IPS-18a (cell line): ENCODE results near the gene EREG.
"Not testable (repeated sequence)": the region's sequence is repeated elsewhere in the genome, so short reads cannot be mapped to it uniquely, and the experiment has no call there.

Source experiments
- H3K27ac ChIP-seq: one replicate; pipeline ENCODE4 v1.5.1; 2013; ENCODE audit warnings: low read length
- H3K27me3 ChIP-seq: one replicate; pipeline ENCODE4 v1.6.1; 2013; ENCODE audit warnings: mild to moderate bottlenecking, low read length; ENCODE audit not compliant: control insufficient read depth, insufficient read depth
- H3K36me3 ChIP-seq: one replicate; pipeline ENCODE4 v1.6.1; 2013; ENCODE audit warnings: low read depth, low read length; ENCODE audit not compliant: control insufficient read depth
- H3K4me1 ChIP-seq: one replicate; pipeline ENCODE4 v1.6.1; 2013; ENCODE audit warnings: low read depth, low read length; ENCODE audit not compliant: control insufficient read depth
- H3K4me3 ChIP-seq: one replicate; pipeline ENCODE4 v1.5.1; 2013; ENCODE audit warnings: low read length
- H3K9ac ChIP-seq: one replicate; pipeline ENCODE4 v1.6.1; 2013; ENCODE audit warnings: mild to moderate bottlenecking, low read length, moderate library complexity
- H3K9me3 ChIP-seq: one replicate; pipeline ENCODE4 v1.6.1; 2013; ENCODE audit warnings: low read depth, low read length; ENCODE audit not compliant: control insufficient read depth

The EREG gene

GRCh38 chr4:74391890-74392475, 27.0 kb downstream of the EREG start:
- no peaks in the 10 kb centered on the region for H3K27me3 ChIP-seq
- H3K9ac ChIP-seq: no peak overlapping the region
- H3K36me3 ChIP-seq: no peaks in the 10 kb centered on the region
- H3K4me3 ChIP-seq: no peak overlapping the region
- no peaks in the 10 kb centered on the region for H3K9me3 ChIP-seq
- H3K27ac ChIP-seq: no peak overlapping the region
- H3K4me1 ChIP-seq: no peaks in the 10 kb centered on the region

DNA sequence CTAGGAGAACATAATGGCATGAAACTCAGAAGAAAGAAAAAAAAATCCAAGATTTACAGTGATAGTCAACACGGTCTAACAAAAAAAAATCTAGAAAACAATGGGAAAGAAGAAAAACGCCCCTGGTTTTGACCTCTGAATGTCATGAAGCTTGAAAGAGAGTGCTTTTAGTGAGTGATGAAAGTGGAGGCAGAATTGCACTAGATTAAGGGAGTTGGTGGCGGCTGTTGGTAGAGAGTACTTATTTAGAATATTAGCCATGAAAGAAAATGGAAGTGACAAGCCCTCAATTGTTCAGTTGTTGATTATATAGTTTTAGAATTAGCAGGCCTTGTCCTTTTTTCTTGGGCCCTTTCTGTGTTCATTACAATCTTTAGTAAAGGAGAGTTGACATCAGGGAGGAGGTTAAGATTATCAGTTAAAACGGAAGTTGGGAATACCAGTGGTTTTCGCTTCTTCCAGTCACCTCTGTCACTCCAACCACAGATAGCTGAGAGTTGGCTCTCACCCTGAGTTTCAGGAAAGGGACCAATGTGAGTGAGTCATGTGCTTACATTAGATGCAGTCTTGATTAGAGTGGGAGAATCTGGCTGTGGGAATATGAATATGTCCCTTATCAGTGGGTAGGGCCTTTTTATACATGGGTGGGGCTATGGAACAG, 29.7 kb downstream of the EREG start:
- Histone ChIP-seq H3K27me3 (no peaks in the 10 kb centered on the region), H3K36me3 (no peaks in the 10 kb centered on the region), H3K9me3 (no peaks in the 10 kb centered on the region), H3K9ac (no peak overlapping the region), H3K4me1 (no peaks in the 10 kb centered on the region), H3K4me3 (no peak overlapping the region), H3K27ac (no peak overlapping the region)

DNA sequence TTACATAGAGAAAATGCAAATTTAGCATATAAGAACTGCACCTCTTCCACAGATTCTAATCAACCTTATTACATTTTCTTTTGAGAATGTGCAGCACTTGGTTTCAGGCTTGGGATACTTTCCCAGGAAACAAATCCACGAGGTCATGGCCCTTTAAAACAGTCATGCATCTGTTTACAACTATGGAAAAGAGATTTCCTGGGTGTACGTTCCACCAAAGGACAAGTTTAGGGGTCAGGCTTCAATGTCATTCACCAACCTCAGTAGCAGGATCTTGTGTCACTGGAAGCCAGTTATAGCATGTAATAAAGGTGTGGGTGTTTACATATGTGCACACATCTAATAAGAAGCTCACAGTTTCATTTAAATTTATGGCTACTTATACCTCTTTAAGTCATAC, 30.7 kb downstream of the EREG start:
- Histone ChIP-seq H3K4me3 (no peak overlapping the region), H3K4me1 (no peaks in the 10 kb centered on the region), H3K9ac (no peak overlapping the region), H3K27me3 (no peaks in the 10 kb centered on the region), H3K9me3 (no peaks in the 10 kb centered on the region), H3K27ac (no peak overlapping the region), H3K36me3 (no peaks in the 10 kb centered on the region)

DNA sequence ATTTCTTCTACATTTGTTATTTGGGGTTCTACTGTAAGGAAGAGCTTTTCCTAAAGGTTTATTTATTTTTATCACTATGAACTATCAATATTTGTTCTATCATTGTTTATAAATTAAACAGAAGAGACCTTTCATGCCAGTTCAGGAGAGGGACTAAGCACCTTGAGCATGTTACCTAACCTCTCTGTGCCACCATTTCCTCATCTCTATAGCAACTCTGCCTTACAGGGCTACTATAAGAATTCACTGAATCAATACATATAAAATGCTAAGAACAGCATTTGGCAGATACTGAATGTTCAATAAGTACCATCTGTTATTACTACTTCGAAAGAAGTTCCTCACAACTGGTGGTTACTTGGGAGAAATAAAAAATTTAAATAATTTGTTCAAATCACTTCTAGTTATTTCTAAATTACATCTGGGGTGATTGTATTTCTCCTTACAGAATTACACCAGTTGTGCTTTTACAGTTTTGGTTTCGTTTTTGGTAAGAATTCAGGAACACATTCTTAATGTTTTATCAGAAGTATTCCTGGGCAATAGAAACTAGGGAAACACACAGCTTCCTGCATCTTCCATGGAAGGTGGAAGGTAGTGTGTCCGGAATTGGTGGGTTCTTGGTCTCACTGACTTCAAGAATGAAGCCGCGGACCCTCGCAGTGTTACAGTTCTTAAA, 32.9 kb downstream of the EREG start:
- H3K9ac ChIP-seq: no peak overlapping the region
- H3K4me3 ChIP-seq: no peak overlapping the region
- no peak overlapping the region for H3K27ac ChIP-seq
- no peaks in the 10 kb centered on the region for H3K36me3 ChIP-seq
- H3K4me1 ChIP-seq: no peaks in the 10 kb centered on the region
- no peaks in the 10 kb centered on the region for H3K9me3 ChIP-seq
- no peaks in the 10 kb centered on the region for H3K27me3 ChIP-seq

DNA sequence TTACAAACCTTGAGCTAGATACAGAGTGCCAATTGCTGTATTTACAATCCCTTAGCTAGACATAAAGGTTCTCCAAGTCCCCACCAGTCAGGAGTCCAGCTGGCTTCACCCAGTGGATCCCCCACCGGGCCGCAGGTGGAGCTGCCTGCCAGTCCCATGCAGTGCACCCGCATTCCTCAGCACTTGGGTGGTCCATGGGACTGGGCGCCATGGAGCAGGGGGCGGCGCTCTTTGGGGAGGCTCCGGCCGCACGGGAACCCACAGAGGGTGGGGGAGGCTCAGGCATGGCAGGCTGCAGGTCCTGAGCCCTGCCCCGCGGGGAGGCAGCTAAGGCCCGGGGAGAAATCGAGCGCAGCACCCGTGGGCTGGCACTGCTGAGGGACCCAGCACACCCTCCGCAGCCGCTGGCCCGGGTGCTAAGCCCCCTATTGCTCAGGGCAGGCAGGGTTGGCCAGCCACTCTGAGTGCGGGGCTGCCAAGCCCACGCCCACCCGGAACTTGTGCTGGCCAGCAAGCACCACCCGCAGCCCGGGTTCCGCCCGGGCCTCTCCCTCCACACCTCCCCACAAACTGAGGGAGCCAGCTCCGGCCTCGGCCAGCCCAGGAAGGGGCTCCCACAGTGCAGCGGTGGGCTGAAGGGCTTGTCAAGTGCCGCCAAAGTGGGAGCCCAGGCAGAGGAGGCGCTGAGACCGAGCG, 34.1 kb downstream of the EREG start:
- H3K9ac ChIP-seq, H3K27ac ChIP-seq, H3K4me3 ChIP-seq, H3K9me3 ChIP-seq, H3K4me1 ChIP-seq, H3K27me3 ChIP-seq, H3K36me3 ChIP-seq: not testable (repeated sequence)

GRCh38 chr4:74400395-74400794, 35.5 kb downstream of the EREG start:
- no peaks in the 10 kb centered on the region for H3K27me3 ChIP-seq
- H3K4me3 ChIP-seq: no peak overlapping the region
- H3K4me1 ChIP-seq: no peaks in the 10 kb centered on the region
- no peak overlapping the region for H3K27ac ChIP-seq
- H3K9ac ChIP-seq: no peak overlapping the region
- no peaks in the 10 kb centered on the region for H3K9me3 ChIP-seq
- H3K36me3 ChIP-seq: no peaks in the 10 kb centered on the region

DNA sequence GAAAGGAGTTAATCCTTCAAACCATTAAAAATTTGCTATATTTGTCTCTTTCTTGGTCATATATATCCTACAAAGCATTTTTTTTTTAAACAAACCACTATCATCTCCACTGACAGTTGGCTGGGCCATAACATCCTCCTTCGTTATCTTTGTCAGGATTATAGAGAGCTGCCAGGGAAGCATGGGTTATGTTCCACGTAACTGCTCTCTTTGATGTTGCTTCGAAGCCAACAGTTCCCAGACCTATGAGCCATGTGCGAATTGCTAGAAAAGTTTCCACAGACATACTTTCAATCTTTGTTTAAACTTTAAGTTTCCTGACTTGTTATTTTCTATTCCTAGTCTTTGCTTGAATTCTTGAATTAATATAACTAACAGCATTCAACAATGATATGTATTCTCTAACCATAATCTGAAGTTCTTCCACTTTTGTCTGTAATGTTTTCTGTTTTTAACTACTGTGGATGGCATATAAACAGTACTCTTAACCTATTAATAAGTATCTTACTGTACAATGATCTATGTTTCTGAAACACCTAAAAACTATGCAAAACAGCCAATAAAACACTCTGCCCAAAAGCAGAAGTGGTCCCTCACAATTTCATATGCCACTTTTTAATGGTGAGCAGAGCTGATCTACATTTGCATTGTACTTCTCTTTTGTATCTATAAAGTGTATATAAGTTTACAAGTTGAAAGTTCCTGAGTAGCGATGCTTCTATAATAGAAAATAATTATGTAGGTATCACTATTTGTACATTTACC, 37.9 kb downstream of the EREG start:
- no peaks in the 10 kb centered on the region for H3K9me3 ChIP-seq
- H3K4me1 ChIP-seq: no peaks in the 10 kb centered on the region
- no peak overlapping the region for H3K27ac ChIP-seq
- H3K9ac ChIP-seq: no peak overlapping the region
- H3K36me3 ChIP-seq: no peaks in the 10 kb centered on the region
- H3K27me3 ChIP-seq: no peaks in the 10 kb centered on the region
- H3K4me3 ChIP-seq: no peak overlapping the region

DNA sequence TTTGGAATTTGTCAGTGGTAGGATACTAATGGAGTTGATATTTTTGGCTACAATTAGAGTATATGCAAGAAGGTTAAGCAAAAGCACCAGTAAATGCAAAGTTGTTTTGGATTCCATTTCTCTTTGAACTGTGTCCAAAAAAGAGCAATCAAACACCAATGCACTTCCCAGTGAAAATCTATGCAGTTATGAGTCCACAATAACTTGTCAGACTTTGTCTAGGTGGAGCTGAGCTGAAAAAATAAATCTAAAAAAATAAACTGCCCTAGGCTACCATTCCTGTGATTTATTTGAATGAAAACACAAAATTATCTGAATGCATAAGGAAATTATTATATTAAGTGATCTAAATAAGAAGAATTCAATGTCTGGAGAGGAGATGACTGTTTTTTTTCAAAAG, 42.9 kb downstream of the EREG start:
- H3K9ac ChIP-seq: no peak overlapping the region
- no peak overlapping the region for H3K4me3 ChIP-seq
- H3K27ac ChIP-seq: no peak overlapping the region
- no peaks in the 10 kb centered on the region for H3K36me3 ChIP-seq
- no peaks in the 10 kb centered on the region for H3K9me3 ChIP-seq
- H3K4me1 ChIP-seq: peaks cover 4% of the 10 kb centered on the region
- H3K27me3 ChIP-seq: no peaks in the 10 kb centered on the region

DNA sequence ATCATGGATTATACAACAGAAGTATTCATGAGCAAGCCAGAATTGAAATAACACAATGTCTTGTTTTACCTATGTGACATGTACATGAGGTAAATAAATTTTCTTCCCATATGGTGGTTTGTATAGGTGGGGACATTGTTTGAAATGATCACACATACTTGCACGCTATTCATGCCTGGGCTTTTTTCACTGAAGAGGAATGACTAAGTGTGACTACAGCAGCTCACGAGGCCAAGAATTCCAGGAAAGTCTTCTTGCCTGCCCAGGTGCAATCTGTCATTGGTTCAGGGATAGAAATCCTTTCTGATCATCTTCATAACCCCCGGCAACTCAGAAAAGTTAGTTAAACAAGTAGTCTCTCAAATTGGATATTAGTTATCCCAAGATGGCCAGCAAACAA, 43.7 kb downstream of the EREG start:
- Histone ChIP-seq H3K27me3 (no peaks in the 10 kb centered on the region), H3K9ac (no peak overlapping the region), H3K4me1 (peaks cover 4% of the 10 kb centered on the region), H3K27ac (no peak overlapping the region), H3K36me3 (no peaks in the 10 kb centered on the region), H3K9me3 (no peaks in the 10 kb centered on the region), H3K4me3 (no peak overlapping the region)

DNA sequence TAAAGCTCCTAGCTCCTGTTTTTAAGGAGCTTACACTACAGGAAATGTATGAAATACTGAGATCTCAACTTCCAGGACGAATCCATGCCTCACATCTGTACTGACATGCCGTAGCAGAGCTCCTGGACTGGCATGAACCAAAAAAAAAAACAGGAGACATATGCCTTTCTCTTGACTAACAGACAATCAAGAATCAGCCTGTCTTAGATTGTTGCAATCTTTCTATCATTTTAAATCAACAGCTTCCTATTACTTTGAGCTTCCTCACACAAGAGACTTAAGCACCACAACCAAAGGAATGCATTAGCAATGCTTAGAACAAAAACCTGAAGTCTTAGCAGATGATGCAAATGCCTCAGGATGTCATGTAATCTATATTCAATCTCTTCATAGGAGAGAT, 45.3 kb downstream of the EREG start:
- no peaks in the 10 kb centered on the region for H3K27me3 ChIP-seq
- no peaks in the 10 kb centered on the region for H3K9me3 ChIP-seq
- no peak overlapping the region for H3K27ac ChIP-seq
- no peak overlapping the region for H3K9ac ChIP-seq
- H3K4me1 ChIP-seq: peaks cover 4% of the 10 kb centered on the region
- no peaks in the 10 kb centered on the region for H3K36me3 ChIP-seq
- no peak overlapping the region for H3K4me3 ChIP-seq

DNA sequence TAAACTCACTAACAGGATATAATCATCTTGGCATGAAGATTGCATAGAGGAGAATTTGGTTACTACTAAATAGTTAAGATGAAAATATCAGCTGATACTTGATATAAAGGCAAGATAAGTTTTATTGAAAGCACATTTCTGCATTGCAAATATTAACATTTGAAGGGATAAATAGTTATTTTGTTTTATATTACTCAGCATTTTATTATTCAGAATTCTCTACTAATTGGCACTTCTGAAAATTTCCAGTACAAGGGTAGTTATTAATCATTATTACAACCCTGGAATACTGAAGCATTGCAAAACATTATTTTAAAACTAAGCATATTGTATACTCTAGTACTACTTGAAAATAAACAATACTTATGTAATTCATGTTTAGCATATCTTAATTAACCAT, 47.3 kb downstream of the EREG start:
- H3K36me3 ChIP-seq: no peaks in the 10 kb centered on the region
- H3K9ac ChIP-seq: no peak overlapping the region
- no peaks in the 10 kb centered on the region for H3K27me3 ChIP-seq
- no peak overlapping the region for H3K4me3 ChIP-seq
- H3K4me1 ChIP-seq: peaks cover 4% of the 10 kb centered on the region
- no peak overlapping the region for H3K27ac ChIP-seq
- H3K9me3 ChIP-seq: no peaks in the 10 kb centered on the region
